DMS153 treated with DMSO at 0.1 percent for 48 hours (cell line): ENCODE measurements around the gene LTN1.
"Not testable (repeated sequence)": the region's sequence is repeated elsewhere in the genome, so short reads cannot be mapped to it uniquely, and the experiment has no call there.

Experiments
- DNase-seq: peaks from one replicate; lab custom pipeline; 2025; ENCODE audit not compliant: unreplicated experiment; lab: John Stamatoyannopoulos, UW

LTN1 gene, protein sequence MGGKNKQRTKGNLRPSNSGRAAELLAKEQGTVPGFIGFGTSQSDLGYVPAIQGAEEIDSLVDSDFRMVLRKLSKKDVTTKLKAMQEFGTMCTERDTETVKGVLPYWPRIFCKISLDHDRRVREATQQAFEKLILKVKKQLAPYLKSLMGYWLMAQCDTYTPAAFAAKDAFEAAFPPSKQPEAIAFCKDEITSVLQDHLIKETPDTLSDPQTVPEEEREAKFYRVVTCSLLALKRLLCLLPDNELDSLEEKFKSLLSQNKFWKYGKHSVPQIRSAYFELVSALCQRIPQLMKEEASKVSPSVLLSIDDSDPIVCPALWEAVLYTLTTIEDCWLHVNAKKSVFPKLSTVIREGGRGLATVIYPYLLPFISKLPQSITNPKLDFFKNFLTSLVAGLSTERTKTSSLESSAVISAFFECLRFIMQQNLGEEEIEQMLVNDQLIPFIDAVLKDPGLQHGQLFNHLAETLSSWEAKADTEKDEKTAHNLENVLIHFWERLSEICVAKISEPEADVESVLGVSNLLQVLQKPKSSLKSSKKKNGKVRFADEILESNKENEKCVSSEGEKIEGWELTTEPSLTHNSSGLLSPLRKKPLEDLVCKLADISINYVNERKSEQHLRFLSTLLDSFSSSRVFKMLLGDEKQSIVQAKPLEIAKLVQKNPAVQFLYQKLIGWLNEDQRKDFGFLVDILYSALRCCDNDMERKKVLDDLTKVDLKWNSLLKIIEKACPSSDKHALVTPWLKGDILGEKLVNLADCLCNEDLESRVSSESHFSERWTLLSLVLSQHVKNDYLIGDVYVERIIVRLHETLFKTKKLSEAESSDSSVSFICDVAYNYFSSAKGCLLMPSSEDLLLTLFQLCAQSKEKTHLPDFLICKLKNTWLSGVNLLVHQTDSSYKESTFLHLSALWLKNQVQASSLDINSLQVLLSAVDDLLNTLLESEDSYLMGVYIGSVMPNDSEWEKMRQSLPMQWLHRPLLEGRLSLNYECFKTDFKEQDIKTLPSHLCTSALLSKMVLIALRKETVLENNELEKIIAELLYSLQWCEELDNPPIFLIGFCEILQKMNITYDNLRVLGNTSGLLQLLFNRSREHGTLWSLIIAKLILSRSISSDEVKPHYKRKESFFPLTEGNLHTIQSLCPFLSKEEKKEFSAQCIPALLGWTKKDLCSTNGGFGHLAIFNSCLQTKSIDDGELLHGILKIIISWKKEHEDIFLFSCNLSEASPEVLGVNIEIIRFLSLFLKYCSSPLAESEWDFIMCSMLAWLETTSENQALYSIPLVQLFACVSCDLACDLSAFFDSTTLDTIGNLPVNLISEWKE (N-terminal part only)

DNA sequence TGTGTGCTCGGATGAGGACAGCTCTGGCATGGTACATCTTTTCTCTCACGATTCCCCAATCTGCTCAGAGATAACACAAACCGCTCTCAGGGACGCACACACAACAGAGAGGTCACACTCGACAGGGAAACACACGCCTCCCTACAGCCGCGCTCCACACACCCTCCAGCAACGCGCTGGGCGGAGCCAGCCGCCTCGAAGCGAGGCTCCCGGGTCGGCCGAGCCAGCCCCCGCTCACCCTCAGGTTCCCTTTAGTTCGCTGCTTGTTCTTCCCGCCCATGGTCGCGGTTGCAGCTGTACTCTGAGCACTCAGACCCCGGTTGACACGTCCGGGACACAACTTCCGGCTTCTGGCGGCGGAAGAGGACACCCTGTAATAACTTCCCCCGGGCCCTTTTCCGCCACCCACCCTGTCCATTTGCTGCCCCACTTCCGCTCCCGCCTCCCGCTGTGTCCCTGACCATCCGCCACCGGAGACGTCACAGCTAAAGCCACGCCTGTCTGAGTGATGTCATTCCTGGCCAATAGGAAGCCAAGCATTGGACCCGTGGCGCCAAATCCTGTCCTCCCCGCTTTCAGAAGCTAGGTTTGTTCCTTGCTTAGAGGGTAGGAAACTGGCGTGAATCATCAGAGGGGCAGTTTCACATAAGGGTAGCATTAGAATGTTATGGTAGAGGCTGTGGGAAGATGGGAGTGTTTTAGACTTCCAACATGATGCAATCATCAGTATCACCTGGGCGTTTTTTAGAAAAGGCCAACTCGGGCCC, at the start of gene LTN1:
LTN1 (minus strand) TSS at position 352 of the 767 bp plus-strand sequence; CDS start at position 280, 72 bp downstream.
- DNase-seq: peak; percentile 97

DNA sequence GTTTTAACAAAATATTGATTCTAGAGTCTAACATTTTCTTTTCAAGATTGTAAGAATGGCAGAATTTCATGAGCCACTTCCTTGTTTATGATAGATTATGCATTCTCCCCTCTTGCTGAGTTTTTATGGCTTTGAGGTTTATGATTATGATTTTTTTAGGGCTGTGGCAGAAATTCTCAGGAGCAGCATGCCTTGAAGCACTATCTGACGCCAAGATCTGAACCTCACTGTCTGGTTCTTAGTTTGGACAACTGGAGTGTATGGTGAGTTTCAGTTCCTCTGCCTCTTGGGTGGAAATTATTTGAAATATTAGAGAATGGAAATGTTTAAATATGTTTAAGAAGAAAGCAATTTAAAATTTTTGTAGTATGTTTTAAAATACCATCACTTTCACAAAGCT, 42.0 kb upstream of the LTN1 start:
- no peak for DNase-seq

DNA sequence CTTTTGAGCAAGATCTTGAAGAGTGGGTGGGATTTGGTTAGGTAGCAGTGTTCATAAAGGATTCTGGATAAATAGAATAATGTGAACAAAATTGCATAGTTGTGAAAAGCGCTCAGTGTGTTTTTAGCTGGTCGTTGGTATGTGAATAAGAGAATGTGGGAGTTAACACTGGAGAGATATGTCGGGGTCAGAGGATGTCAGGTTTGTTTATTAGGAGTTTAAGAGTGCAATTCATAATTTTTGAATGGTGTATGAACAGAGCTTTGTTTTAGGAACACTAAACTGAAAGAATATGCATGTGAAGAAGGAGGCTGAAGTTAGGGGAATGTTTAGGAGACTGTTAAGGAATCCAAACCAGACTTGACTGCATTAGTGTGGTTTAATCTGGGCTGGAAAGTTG, 41.2 kb upstream of the LTN1 start:
- DNase-seq: no peak

DNA sequence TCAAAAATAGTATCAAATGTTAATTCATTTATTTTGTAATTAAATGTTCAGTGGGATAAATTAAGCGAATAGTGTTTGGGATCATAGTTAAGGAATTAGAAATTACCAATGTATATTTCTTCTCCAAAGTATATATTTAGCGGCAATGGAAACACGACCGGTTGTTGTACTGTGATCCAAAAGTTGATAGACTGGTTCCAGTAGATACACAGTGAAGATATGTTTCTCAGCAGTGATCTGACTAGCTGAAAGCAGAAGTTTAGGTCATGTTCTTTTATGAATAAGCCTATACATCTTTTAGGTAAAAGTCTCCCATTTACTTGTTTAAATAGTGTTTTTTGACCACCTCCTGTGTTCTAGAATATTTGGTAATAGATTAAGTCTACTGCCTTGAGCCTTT, 40.6 kb upstream of the LTN1 start:
- DNase-seq: no peak

DNA sequence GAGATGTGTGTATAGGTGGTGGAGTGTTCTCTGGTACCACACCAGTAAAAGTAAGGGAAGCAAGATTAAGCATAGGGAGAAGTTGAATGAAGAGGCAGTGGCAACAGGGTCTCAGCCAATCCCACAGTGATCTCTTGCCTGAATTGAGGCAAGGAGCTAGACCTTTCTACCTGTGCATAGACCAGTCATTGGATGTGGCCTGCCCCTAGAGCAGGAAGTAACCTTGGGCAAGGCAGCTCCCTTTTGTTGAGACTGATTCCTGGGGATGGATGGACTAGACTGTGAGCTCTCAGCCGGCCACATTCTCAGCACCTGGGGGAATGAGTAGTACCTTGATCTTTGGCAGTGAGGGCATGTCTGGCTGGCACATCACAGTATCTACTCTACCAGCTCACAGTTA, 38.2 kb upstream of the LTN1 start:
- DNase-seq: no peak

DNA sequence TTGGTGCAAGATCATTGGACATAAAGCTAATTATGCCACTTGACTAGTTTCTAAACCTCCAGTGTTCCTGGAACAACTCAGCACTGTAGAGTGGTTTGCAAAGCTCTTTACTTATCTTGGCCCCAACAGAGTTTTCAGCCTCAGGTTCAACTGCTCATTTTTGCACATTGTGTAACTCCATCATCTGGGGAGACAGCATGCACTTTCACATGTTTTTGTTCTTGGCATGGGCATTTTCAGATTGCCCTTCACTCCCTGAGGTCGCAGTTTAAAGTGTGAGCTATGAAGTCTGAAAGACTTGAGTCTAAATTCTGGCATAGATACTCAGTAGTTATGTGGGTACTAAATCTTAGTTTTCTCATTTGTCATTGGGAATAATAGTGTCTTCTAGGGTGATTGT, 36.8 kb upstream of the LTN1 start:
- DNase-seq: no peak

DNA sequence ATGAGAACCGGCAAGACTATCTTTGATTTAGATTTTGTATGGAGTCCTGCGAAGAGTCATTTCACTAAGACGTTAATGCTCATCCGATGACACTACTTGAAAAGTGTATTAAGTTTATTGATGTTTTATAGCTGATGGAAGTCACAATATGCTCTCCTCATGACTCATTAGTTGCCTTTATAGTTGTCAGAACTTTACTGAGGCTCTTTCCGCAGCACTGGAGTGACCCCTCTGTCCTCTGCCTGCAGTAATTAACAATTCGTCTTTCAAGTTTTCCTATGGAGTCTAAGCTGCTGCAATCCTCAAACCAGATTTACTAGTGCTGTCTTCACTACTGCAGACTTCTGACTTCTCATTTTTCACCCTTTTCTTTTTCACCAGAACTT, 32.6 kb upstream of the LTN1 start:
- DNase-seq: no peak

DNA sequence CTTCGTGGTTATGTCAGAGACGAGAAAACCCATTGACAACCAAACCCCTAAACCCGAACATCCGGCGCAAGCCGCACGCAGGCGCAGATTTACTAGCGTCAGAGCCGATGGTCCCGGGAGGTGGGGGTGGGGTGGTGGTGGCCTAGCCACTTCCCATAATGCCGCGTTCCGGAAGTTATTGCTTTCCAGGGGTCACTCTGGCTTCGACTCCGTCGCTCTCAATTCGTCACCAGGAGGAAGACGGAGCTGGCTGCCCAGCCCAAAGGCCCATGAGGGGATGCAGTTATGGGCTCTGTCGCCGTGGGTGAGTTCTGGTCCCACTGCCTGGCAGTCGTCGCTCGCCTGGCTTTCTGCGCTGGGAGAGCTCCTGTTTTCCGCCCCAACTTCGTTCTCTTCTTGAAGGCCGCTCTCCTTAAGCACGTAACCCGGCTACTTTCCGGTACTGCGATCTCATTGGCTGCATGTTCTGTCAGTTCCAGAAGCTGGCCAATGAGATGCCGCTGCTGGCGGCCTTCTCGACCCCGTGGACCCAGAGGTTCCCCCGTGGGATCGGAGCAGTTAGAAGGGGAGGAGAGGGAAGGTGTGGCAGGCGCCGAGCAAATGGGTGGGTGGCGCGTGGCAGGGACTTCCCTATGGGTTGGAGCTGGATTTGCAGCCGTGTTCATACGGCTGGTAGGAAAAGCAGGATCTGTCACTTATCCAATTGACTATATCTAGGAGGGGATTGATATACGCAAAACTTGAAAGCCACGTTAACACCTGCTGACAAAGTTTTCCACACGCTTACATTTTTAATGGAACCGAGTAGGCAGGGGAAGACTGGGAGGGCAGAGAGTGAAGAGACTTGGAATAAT, 32.0 kb upstream of the LTN1 start, which contains the start of gene USP16:
USP16 (plus strand) TSS at position 195 of the 854 bp plus-strand sequence. CDS start 3,246 bp downstream, outside the sequence.
- DNase-seq: peak; percentile 87

DNA sequence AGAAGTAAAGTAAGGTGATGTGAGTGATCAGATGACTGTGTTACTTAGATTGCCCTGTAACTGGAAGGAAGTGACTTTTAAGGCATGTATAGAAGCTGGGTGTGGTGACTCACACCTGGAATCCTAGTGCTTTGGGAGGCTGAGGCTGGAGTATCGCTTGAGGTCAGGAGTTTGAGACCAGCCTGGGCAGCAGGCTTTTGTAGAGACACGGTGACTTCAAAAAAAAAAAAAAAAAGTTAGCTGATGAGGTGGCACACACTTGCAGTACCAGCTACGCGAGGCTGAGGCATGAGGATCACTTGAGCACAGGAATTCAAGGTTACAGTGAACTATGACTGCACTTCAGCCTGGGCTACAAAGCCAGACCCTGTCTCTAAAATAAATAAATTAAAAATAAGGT, 29.5 kb upstream of the LTN1 start:
- no peak for DNase-seq

DNA sequence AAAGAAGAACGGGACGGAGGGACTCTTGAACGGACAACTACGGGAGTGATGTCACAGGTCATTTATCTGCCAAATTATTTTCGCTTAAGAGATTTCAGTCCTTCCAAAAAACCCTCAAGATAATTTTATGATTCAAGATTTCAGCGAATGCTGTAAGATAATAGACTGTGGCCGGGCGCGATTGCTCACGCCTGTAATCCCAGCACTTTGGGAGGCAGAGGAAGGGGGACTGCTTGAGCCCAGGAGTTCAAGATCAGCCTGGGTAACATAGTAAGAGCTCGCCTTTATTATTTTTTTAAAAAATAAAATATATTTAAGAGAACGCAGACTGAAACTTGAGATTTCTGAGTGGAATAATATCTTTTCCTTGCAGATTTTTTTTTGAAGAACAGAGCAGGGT, 25.9 kb upstream of the LTN1 start:
- no peak for DNase-seq

DNA sequence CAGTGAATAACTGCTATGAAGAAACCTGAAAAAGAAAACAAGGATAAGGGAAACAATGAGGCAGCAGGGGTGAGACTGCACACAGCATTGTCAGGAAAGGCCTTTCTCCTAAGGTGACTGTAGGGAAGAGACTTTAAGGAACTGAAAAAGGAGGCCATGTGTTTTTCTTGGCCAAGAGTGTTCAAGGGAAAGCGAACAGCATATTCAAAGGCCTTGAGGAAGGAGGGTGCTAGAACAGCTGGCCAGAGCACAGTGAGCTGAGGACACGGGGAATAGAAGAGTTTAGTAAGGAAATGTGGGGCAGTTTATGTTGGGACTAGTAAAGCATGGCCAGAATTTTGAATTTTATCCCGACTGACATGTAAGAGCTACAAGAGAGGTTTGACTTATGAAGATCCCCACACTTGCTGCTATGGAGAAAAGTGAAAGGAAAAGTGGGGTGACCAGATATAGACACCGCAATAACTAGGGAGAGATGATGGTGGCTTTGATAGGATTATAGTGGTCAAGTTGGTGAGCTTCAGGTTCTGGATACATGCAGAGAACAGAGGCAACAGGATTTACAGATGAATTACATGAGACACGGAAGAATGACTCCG, 25.1 kb upstream of the LTN1 start:
- DNase-seq: no peak

DNA sequence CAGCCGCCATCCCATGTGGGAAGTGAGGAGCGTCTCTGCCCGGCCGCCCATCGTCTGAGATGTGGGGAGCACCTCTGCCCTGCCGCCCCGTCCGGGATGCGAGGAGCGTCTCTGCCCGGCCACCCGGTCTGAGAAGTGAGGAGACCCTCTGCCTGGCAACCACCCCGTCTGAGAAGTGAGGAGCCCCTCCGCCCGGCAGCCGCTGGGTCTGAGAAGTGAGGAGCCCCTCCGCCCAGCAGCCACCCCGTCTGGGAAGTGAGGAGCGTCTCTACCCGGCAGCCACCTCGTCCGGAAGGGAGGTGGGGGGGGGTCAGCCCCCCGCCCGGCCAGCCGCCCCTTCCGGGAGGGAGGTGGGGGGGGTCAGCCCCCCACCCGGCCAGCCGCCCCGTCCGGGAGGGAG, 18.6 kb upstream of the LTN1 start:
- DNase-seq: not testable (repeated sequence)

DNA sequence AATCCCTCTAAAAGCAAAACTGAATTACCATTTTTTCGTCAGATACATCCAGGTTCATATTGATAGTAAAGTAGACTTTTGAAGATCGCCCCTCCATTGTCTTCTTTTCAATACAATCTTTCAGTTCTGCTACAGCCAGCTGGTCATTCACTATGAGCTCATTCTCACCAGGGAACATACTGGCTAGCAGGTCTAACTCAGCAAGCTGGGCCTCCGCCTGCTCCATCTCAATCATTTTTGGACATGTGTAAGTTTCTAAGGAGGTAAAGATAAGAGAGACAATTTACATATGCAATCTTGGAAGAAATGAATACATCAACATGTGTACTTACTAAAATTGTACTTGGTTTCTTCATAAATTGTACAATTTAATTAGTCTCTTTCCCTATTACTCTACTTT, 15.7 kb upstream of the LTN1 start:
- no peak for DNase-seq

DNA sequence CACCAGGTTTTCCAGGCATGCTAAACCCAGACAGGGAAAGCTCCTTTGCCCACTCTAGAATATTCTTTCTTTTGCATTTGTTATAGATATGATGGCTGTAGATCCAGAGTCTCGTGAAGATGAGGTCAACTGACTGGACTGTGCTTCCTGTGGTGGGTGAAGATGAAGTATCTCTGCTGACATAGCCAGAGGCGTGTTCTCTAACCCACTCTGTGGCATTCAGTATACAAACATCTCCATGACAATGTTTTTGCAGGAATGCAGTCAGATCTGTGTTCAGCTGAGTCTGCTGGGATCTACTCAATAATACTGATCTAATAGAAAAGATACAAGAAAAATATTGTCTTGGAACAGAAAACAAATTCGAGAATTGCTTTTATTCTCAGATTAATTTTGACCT, 15.1 kb upstream of the LTN1 start:
- no peak for DNase-seq

DNA sequence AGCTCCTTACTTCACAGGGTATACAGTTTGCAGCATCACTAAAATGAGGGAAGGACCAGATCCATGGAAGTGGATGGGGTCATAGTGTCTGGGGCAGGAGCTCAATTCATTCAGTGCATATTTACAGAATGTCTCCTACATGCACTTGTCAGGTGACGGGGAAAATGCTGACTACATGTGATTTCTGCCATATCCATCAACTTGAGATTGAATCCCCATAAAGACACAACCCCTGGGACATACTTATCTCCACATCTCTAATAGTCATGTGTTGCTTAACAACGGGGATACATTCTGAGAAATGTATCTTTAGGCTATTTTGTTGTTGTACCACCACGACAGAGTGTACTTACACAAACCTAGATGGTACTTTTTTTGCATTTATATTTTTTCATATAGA, 14.5 kb upstream of the LTN1 start:
- no peak for DNase-seq

DNA sequence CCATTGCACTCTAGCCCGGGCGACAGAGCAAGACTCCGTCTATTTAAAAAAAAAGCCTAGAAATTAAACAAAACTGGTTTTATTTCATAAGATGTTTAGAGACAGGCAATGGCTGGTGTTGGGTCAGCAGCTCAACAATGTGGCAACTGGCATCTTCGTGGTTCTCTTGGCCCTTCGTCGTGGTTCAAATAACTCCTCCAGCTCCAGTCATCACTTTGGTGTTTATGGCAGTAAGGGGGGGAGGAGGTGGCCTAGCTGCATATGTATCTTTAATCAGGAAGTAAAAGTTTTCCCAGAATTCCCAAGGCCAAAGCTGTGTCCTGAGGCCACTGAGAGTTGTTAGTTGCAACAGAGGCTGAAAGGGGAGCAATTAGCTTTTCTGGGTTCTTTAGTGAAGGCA, 13.0 kb upstream of the LTN1 start:
- DNase-seq: no peak

DNA sequence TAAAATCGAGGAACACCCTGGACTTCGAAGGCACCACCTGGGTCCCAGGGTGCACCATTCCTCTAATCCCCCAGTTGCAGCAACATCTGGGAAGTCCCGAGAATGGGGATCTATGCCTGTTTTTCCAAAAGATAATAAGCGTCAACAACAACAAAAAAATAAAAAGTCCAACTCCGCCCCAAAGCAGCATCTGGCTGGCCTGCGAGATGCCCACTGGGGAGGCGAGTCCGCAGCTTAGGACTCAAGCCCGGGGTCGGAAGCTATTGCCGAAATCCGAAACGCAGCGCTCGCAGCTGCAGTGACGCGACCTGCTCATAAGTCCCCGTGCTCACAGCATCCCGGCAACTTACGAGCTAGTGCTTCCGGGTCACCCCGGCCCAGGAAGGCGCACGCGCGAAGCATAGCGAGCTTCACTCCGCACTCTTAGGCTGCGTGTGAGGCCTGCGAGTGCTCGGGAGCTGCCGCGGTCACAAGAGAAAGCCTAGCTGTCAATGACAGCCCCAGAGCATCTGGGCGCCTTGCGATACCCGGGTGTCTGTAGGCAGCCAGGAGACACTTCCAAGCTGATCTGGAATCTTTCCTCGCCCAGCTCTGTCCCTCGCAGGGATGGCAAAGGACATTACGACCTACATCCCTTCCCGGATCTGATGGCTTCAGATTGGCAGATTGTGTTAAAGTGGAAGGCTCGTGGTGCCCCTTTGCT, 9.9 kb upstream of the LTN1 start:
- peak; percentile 80 for DNase-seq

DNA sequence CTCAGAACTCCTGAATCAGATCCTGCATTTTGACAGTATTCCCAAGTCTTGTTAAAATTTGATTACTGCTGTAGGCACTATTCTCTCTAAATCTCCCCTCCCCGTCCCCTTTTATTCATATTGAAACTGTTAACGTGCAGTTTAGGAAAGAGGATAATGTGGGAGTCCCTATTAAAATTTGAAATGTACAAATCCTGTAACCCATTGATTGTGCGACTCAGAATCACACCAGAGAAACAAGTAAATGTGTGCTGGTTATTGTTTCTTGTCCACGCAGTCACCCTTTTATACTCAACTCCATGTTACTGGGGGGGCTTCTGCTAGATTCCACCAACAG, 584 bp upstream of the LTN1 start:
- no peak for DNase-seq
